Body of pancreas (tissue), 4 donors: Measurements from ENCODE around the gene MMP24.

ENCODE experiments used
- POLR2A ChIP-seq, 3 donors: fragments of 450-650 bp; IDR thresholded peaks; one replicate each; pipeline ENCODE4 v1.6.1; 2016; ENCODE audit warnings: antibody characterized with exemption in 3 of 3, mild to moderate bottlenecking in 2 of 3
- TF ChIP-seq, protein P1 (sequence below), 7 experiments: fragments of 450-650 bp in 4 of 7; fragments of 200-600 bp in 3 of 7; sonication (generic) in 3 of 7; IDR thresholded peaks; one replicate each; pipeline ENCODE4 v1.5.1; 2016 to 2019; ENCODE audit warnings: antibody characterized with exemption in 7 of 7

GRCh38 chr20:35294293-35294685, 67.8 kb downstream of the MMP24 start:
- TF ChIP-seq POLR2A (IDR thresholded peaks at IDR 0.05): no peak
- TF ChIP-seq, protein P1, sequence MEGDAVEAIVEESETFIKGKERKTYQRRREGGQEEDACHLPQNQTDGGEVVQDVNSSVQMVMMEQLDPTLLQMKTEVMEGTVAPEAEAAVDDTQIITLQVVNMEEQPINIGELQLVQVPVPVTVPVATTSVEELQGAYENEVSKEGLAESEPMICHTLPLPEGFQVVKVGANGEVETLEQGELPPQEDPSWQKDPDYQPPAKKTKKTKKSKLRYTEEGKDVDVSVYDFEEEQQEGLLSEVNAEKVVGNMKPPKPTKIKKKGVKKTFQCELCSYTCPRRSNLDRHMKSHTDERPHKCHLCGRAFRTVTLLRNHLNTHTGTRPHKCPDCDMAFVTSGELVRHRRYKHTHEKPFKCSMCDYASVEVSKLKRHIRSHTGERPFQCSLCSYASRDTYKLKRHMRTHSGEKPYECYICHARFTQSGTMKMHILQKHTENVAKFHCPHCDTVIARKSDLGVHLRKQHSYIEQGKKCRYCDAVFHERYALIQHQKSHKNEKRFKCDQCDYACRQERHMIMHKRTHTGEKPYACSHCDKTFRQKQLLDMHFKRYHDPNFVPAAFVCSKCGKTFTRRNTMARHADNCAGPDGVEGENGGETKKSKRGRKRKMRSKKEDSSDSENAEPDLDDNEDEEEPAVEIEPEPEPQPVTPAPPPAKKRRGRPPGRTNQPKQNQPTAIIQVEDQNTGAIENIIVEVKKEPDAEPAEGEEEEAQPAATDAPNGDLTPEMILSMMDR (IDR thresholded peaks at IDR 0.05): no peak
